H1 (cell line): ENCODE measurements around the gene ACSM2A. TPM values are rescaled to one million over a fixed set of nuclear protein-coding genes. Genes with fewer than 3 reads are reported as not detected.

Experiments
- CTCF ChIA-PET: fragments of 300-600 bp; sonication (Branson Sonifier 250); formaldehyde crosslinking; loops from one replicate; lab custom pipeline; 2021; ENCODE audit not compliant: partially characterized antibody; lab: Charles Lee
- POLR2A ChIA-PET: fragments of 300-600 bp; sonication (Branson Sonifier 250); formaldehyde crosslinking; loops from one replicate; lab custom pipeline; 2021; ENCODE audit warnings: inconsistent platforms; ENCODE audit not compliant: partially characterized antibody; lab: Charles Lee
- DNase-seq, 2 experiments: peaks; one replicate each; pipeline versions ENCODE4 v3.0.0 to v3.0.0-alpha.2; 2010 to 2022; ENCODE audit warnings: low spot score in 2 of 2, low read depth in 1 of 2, mixed read lengths in 1 of 2
- FAIRE-seq: peaks from 2 replicates; lab custom pipeline; 2011; peaks lifted over from hg19 to GRCh38; lab: Jason Lieb, UNC
- H2AFZ ChIP-seq: 2 replicates; pipeline ENCODE4 v1.8.1; 2012; ENCODE audit warnings: low read length, inconsistent platforms
- H2AK5ac ChIP-seq: 2 replicates; pipeline ENCODE4 v1.6.1; 2013; ENCODE audit warnings: low read depth, low read length
- H2BK120ac ChIP-seq: replicated peaks from 2 replicates; pipeline ENCODE3; 2013; ENCODE audit warnings: low read depth, low read length, inconsistent platforms
- H2BK12ac ChIP-seq: 2 replicates; pipeline ENCODE4 v1.6.1; 2013; ENCODE audit warnings: low read depth, low read length
- H2BK15ac ChIP-seq: 2 replicates; pipeline ENCODE4 v1.6.1; 2013; ENCODE audit warnings: low read length
- H2BK20ac ChIP-seq: 2 replicates; pipeline ENCODE4 v1.6.1; 2013; ENCODE audit warnings: low read length
- H2BK5ac ChIP-seq: 2 replicates; pipeline ENCODE4 v1.6.1; 2013; ENCODE audit warnings: low read depth, low read length
- H3K14ac ChIP-seq: 2 replicates; pipeline ENCODE4 v1.6.1; 2013; ENCODE audit warnings: inconsistent platforms; ENCODE audit not compliant: insufficient read length
- H3K18ac ChIP-seq: 2 replicates; pipeline ENCODE4 v1.6.1; 2013; ENCODE audit warnings: low read length; ENCODE audit errors: extremely low read depth
- H3K23ac ChIP-seq: 2 replicates; pipeline ENCODE4 v1.6.1; 2013; ENCODE audit warnings: inconsistent platforms; ENCODE audit not compliant: insufficient read length
- H3K23me2 ChIP-seq: 2 replicates; pipeline ENCODE4 v1.6.1; 2013; ENCODE audit warnings: low read depth, low read length
- H3K27ac ChIP-seq: 2 replicates; pipeline ENCODE4 v1.6.1; 2011; ENCODE audit warnings: low read depth, low read length, inconsistent platforms
- H3K27me3 ChIP-seq, 4 experiments: replicated peaks in 1 of 4; 1 replicate in 1 of 4; 2 replicates in 3 of 4; pipeline versions ENCODE4 v1.6.1 to v1.8.1; 2011 to 2013; ENCODE audit warnings: low read length in 3 of 4, mild to moderate bottlenecking in 3 of 4, inconsistent platforms in 2 of 4, mixed read lengths in 2 of 4, moderate library complexity in 1 of 4; ENCODE audit not compliant: control insufficient read depth in 3 of 4, insufficient read depth in 3 of 4; ENCODE audit errors: extremely low read depth in 1 of 4
- H3K36me3 ChIP-seq, 4 experiments: 2 replicates each; pipeline versions ENCODE4 v1.6.1 to v1.8.1; 2011 to 2013; ENCODE audit warnings: mild to moderate bottlenecking in 4 of 4, low read length in 3 of 4, moderate library complexity in 2 of 4, control low read depth in 1 of 4, inconsistent platforms in 1 of 4; ENCODE audit not compliant: insufficient read depth in 4 of 4, control insufficient read depth in 2 of 4
- H3K4ac ChIP-seq: replicated peaks from 2 replicates; pipeline ENCODE3; 2013; ENCODE audit warnings: low read length, low read depth, mixed read lengths, inconsistent platforms; ENCODE audit not compliant: insufficient read length
- H3K4me1 ChIP-seq, 4 experiments: replicated peaks in 1 of 4; 1 replicate in 1 of 4; 2 replicates in 3 of 4; pipeline versions ENCODE4 v1.6.1 to v1.8.1; 2011 to 2013; ENCODE audit warnings: low read length in 3 of 4, inconsistent platforms in 2 of 4, mixed read lengths in 1 of 4; ENCODE audit not compliant: insufficient read depth in 4 of 4, control insufficient read depth in 3 of 4
- H3K4me2 ChIP-seq, 2 experiments: 2 replicates each; pipeline versions ENCODE4 v1.6.1 to v1.8.1; 2011 to 2013; ENCODE audit warnings: low read depth in 2 of 2, low read length in 2 of 2, control low read depth in 1 of 2, inconsistent platforms in 1 of 2, mild to moderate bottlenecking in 1 of 2; ENCODE audit not compliant: insufficient read depth in 1 of 2
- H3K4me3 ChIP-seq, 4 experiments: fragments of 200-600, 300-600 bp in 1 of 4; sonication (generic), shearing (Covaris generic), sonication (Bioruptor Twin) in 1 of 4; 2 replicates each; pipeline versions ENCODE4 v1.5.1 to v1.8.1; 2011 to 2016; ENCODE audit warnings: low read length in 4 of 4, low read depth in 3 of 4, control low read depth in 2 of 4, inconsistent platforms in 2 of 4, mild to moderate bottlenecking in 2 of 4, mixed read lengths in 1 of 4, moderate library complexity in 1 of 4; ENCODE audit not compliant: insufficient read depth in 2 of 4; ENCODE audit errors: extremely low read depth in 1 of 4
- H3K56ac ChIP-seq: replicated peaks from 2 replicates; pipeline ENCODE3; 2013; ENCODE audit warnings: low read depth, mild to moderate bottlenecking, mixed read lengths, low read length, inconsistent platforms; ENCODE audit not compliant: insufficient read length
- H3K79me1 ChIP-seq: 2 replicates; pipeline ENCODE4 v1.6.1; 2013; ENCODE audit warnings: low read depth, low read length, control low read depth
- H3K79me2 ChIP-seq, 2 experiments: 2 replicates each; pipeline versions ENCODE4 v1.6.1 to v1.8.1; 2012 to 2013; ENCODE audit warnings: low read length in 2 of 2, mild to moderate bottlenecking in 2 of 2, inconsistent platforms in 1 of 2; ENCODE audit not compliant: insufficient read depth in 2 of 2, control insufficient read depth in 1 of 2
- H3K9ac ChIP-seq, 4 experiments: replicated peaks in 1 of 4; 1 replicate in 1 of 4; 2 replicates in 3 of 4; pipeline versions ENCODE4 v1.6.1 to v1.8.1; 2011 to 2013; ENCODE audit warnings: low read depth in 3 of 4, low read length in 3 of 4, control low read depth in 2 of 4, mild to moderate bottlenecking in 2 of 4, moderate library complexity in 2 of 4, inconsistent platforms in 1 of 4; ENCODE audit errors: extremely low read depth in 1 of 4
- H3K9me3 ChIP-seq, 2 experiments: 2 replicates each; pipeline versions ENCODE4 v1.6.1 to v1.8.1; 2012 to 2013; ENCODE audit warnings: mild to moderate bottlenecking in 2 of 2, moderate library complexity in 2 of 2, control low read depth in 1 of 2, inconsistent platforms in 1 of 2, low read depth in 1 of 2, low read length in 1 of 2, mixed read lengths in 1 of 2; ENCODE audit not compliant: insufficient read depth in 2 of 2
- H4K20me1 ChIP-seq, 2 experiments: replicated peaks in 1 of 2; 2 replicates each; pipeline versions ENCODE3 to v1.8.1; 2011 to 2013; ENCODE audit warnings: inconsistent platforms in 2 of 2, low read length in 2 of 2, mild to moderate bottlenecking in 1 of 2; ENCODE audit not compliant: insufficient read depth in 2 of 2, control insufficient read depth in 1 of 2
- H4K5ac ChIP-seq: 2 replicates; pipeline ENCODE4 v1.6.1; 2013; ENCODE audit warnings: low read length, low read depth, mixed read lengths, inconsistent platforms; ENCODE audit not compliant: insufficient read length
- H4K8ac ChIP-seq: 2 replicates; pipeline ENCODE4 v1.8.0; 2013; ENCODE audit warnings: mild to moderate bottlenecking, moderate library complexity, low read length, inconsistent platforms; ENCODE audit not compliant: insufficient read depth; ENCODE audit errors: extremely low read depth
- H4K91ac ChIP-seq: replicated peaks from 2 replicates; pipeline ENCODE3; 2013; ENCODE audit warnings: low read length, mixed read lengths, inconsistent platforms; ENCODE audit not compliant: insufficient read length
- BCL11A ChIP-seq, 2 experiments: IDR thresholded peaks; one replicate each; pipeline ENCODE4 v1.6.1; 2011; ENCODE audit warnings: low read depth in 2 of 2, low read length in 2 of 2, mild to moderate bottlenecking in 2 of 2
- KDM4A ChIP-seq: IDR thresholded peaks from one replicate; pipeline ENCODE4 v1.7.1; 2012; ENCODE audit warnings: low read depth, mild to moderate bottlenecking, moderate library complexity, low read length, inconsistent platforms; ENCODE audit not compliant: severe bottlenecking
- MAX ChIP-seq: IDR thresholded peaks from 2 replicates; pipeline ENCODE4 v1.6.1; 2012; ENCODE audit warnings: inconsistent platforms
- NANOG ChIP-seq: IDR thresholded peaks from 2 replicates; pipeline ENCODE4 v1.6.1; 2011; ENCODE audit warnings: low read length, low read depth, mild to moderate bottlenecking, inconsistent platforms; ENCODE audit not compliant: insufficient read depth, poor library complexity, severe bottlenecking
- POLR2A ChIP-seq, 2 experiments: IDR thresholded peaks; 1 replicate in 1 of 2; 2 replicates in 1 of 2; pipeline ENCODE4 v1.6.1; 2011; ENCODE audit warnings: low read depth in 2 of 2, low read length in 2 of 2, mild to moderate bottlenecking in 2 of 2; ENCODE audit errors: control extremely low read depth in 1 of 2
- POLR2AphosphoS5 ChIP-seq: IDR thresholded peaks from 2 replicates; pipeline ENCODE4 v1.6.1; 2011; ENCODE audit warnings: low read depth, low read length
- RFX5 ChIP-seq: IDR thresholded peaks from 2 replicates; pipeline ENCODE4 v1.6.1; 2011; ENCODE audit warnings: low read depth, low read length, improper control_type of control experiment, borderline replicate concordance
- RNF2 ChIP-seq: fragments of 200-900, 300-1000 bp; sonication (generic); IDR thresholded peaks from 2 replicates; pipeline ENCODE4 v1.7.1; 2016; ENCODE audit warnings: borderline replicate concordance, low read depth, mild to moderate bottlenecking, antibody characterized with exemption, low read length; ENCODE audit not compliant: poor library complexity, severe bottlenecking; ENCODE audit errors: missing control alignments
- SIRT6 ChIP-seq: IDR thresholded peaks from one replicate; pipeline ENCODE4 v1.7.1; 2012; ENCODE audit warnings: low read length, inconsistent platforms
- SIX5 ChIP-seq: IDR thresholded peaks from 2 replicates; pipeline ENCODE4 v1.6.1; 2011; ENCODE audit warnings: mild to moderate bottlenecking, low read depth, low read length
- SRF ChIP-seq: IDR thresholded peaks from 2 replicates; pipeline ENCODE4 v1.6.1; 2011; ENCODE audit warnings: mild to moderate bottlenecking, low read depth, low read length, moderate library complexity
- SUZ12 ChIP-seq: fragments of 200-600 bp; sonication (generic); IDR thresholded peaks from 2 replicates; pipeline ENCODE4 v1.6.1; 2012; ENCODE audit warnings: mild to moderate bottlenecking, inconsistent platforms, low read length, moderate library complexity, mixed read lengths
- TCF12 ChIP-seq: IDR thresholded peaks from 2 replicates; pipeline ENCODE4 v1.6.1; 2011; ENCODE audit warnings: low read depth, mild to moderate bottlenecking, low read length
- WGBS, 2 experiments: shearing (Covaris generic) in 1 of 2; methylation state at CpG; one replicate each; pipeline versions ENCODE4 v1.1.6 to v1.1.7; 2013 to 2015; ENCODE audit warnings: low lambda C conversion rate in 2 of 2, mixed read lengths in 2 of 2, inconsistent platforms in 1 of 2, low coverage in 1 of 2, missing lambda C conversion rate in 1 of 2; ENCODE audit not compliant: insufficient replicate concordance in 2 of 2, insufficient coverage in 1 of 2, insufficient read length in 1 of 2; ENCODE audit errors: extremely low coverage in 1 of 2, missing lambda C conversion rate in 1 of 2; 5-methylcytosine and 5-hydroxymethylcytosine counted together
- polyA plus RNA-seq, 7 experiments: library from polyadenylated mRNA; depleted of rRNA in 3 of 7; stranded (reverse) in 5 of 7; unstranded in 2 of 7; fragments of >200 nt in 5 of 7; fragments of 200-250 nt in 2 of 7; gene quantifications; 1 replicate in 5 of 7; 2 replicates in 1 of 7; 4 replicates in 1 of 7; pipeline versions ENCODE4 v1.2.1 to v1.2.3, GENCODE V29; 2011 to 2013; ENCODE audit warnings: missing spikeins in 2 of 7, mixed read lengths in 2 of 7
- total RNA-seq: library from RNA; stranded (reverse); fragmentation: NEBNext Ultra II Directional; extraction: Animal tissue kit (Norgen Biotek cat#: 25700); gene quantifications from 2 replicates; pipeline ENCODE4 v1.2.1, GENCODE V29; 2021

ACSM2A gene
- total and polyA plus RNA-seq, 2 of the 8 experiments (the other 6 are each of a cell fraction or from before 2014, with no cell fraction given), result not detected

- CTCF ChIA-PET, result no interaction called here
- no peak within 1 kb of the TSS for H3K27ac ChIP-seq
- WGBS, 2 experiments, result 83% methylated on average over 3 of the region's 6 CpGs; no CpG with 5 or more reads in 1 of the 2 experiments
- TF ChIP-seq SIRT6 (no peak), TCF12 (no peak), RNF2 (no peak), SRF (no peak), MAX (no peak), SUZ12 (no peak), RFX5 (no peak), POLR2A (IDR thresholded peaks at IDR 0.05; ENCODE audit: control extremely low read depth in 1 of 2, low read depth in 2 of 2, low read length in 2 of 2) (no peak), SIX5 (no peak), KDM4A (no peak), BCL11A (IDR thresholded peaks at IDR 0.05; ENCODE audit: low read depth in 2 of 2, low read length in 2 of 2) (no peak), NANOG (no peak), POLR2AphosphoS5 (no peak)
These were observed 41.8 kb upstream of the ACSM2A start, which contains the start of gene ACSM5 for GRCh38 chr16:20409398-20410120. Gene ACSM5, plus strand, starts transcription at chr16:20409534. Its CDS starts 1,951 bp downstream, at chr16:20411485.

More at GRCh38 chr16:20409398-20410120, 41.8 kb upstream of the ACSM2A start, which contains the start of gene ACSM5:
- Histone ChIP-seq H3K36me3 (no peaks in the 10 kb centered on the region), H3K79me2 (no peaks in the 10 kb centered on the region), H3K23ac (no peak within 1 kb of the TSS), H3K4ac (no peak within 1 kb of the TSS), H3K4me3 (no peak within 1 kb of the TSS), H2BK15ac (no peak within 1 kb of the TSS), H3K4me2 (no peak within 1 kb of the TSS), H4K20me1 (no peaks in the 10 kb centered on the region), H2BK5ac (no peak within 1 kb of the TSS), H3K23me2 (no peaks in the 10 kb centered on the region), H2BK120ac (no peak within 1 kb of the TSS), H4K91ac (peak within 1 kb of the TSS; percentile 10), H4K5ac (no peak within 1 kb of the TSS), H3K79me1 (no peaks in the 10 kb centered on the region), H2AK5ac (no peak within 1 kb of the TSS), H2BK12ac (no peak within 1 kb of the TSS), H3K56ac (no peak within 1 kb of the TSS), H2AFZ (0 out of 2 replicates have a peak within 1 kb of the TSS, but pooled peaks have one; percentile 72), H3K9me3 (no peaks in the 10 kb centered on the region), H3K9ac (no peak within 1 kb of the TSS), H3K18ac (no peak within 1 kb of the TSS), H3K4me1 (peaks cover 0 to 3% (median 0%) of the 10 kb centered on the region in 4 experiments; a peak in 3 of 7 replicates), H2BK20ac (no peak within 1 kb of the TSS), H3K14ac (no peak within 1 kb of the TSS), H4K8ac (no peak within 1 kb of the TSS; the same call in 1 of the 2 replicates), H3K27me3 (no peaks in the 10 kb centered on the region)
- POLR2A ChIA-PET, result no interaction called here
- FAIRE-seq, result no peak
- DNase-seq, result no peak
